Measurements from ENCODE around the gene ADGRG4.
A peak's percentile ranks its signal among the peaks of the same experiment; 100 is the strongest.
"Not testable (repeated sequence)": the region's sequence is repeated elsewhere in the genome, so short reads cannot be mapped to it uniquely, and the experiment has no call there.

ADGRG4 gene

DNA sequence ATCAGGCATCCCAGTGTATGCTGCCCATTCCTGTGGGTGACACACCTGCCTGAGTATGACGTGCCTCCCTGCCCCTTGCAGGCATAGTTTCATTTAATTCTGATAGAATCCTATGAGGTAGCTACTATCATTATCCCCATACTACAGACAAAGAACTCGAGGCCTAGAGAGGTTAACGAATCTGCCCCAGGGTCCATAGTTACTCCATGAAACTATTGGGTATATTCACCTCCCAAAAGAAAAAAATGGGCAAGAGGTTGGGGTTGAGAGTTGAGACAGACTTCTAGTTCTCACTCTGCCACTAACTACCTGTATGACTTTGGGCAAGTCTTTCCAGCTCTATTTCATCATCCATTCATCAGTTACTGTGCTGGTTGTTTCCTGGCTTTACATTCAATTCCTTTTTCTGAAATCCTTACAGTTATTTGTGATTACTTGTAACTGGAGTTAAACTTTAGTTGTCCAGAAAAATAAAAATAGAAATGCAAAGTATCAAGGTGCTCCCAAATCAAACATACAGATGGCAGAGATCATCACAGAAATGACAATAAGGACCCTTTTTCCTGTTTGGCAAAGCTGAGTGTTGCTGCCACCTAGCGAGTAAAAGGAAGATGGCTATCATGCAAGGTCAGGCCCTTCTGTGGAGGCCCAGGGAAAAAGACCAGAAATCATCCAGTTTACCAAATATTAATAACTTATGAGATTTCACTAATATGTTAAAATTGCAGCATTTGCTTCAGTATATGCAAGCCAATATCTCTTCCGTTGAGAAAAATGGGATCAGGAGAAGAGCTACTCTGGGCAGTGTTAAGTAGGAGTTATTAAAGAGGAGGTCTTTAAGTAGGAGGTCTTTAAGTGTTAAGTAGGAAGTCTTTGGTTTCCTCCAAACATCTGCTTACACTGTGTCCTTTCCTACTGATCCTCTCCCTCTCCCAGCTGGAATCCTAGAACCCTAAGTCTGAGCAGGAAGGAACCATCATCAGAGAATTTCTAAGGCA lies 32.4 kb upstream of the ADGRG4 start:
- Mint-ChIP-seq H3K4me3 (no peak overlapping the region), H3K27me3 (ENCODE audit: low read depth) (no peaks in the 10 kb centered on the region), H3K4me1 (no peaks in the 10 kb centered on the region), H3K9me3 (peaks cover 4% of the 10 kb centered on the region), H3K36me3 (ENCODE audit: low read depth) (no peaks in the 10 kb centered on the region), H3K27ac (no peak overlapping the region)
- TF ChIP-seq, protein P1, sequence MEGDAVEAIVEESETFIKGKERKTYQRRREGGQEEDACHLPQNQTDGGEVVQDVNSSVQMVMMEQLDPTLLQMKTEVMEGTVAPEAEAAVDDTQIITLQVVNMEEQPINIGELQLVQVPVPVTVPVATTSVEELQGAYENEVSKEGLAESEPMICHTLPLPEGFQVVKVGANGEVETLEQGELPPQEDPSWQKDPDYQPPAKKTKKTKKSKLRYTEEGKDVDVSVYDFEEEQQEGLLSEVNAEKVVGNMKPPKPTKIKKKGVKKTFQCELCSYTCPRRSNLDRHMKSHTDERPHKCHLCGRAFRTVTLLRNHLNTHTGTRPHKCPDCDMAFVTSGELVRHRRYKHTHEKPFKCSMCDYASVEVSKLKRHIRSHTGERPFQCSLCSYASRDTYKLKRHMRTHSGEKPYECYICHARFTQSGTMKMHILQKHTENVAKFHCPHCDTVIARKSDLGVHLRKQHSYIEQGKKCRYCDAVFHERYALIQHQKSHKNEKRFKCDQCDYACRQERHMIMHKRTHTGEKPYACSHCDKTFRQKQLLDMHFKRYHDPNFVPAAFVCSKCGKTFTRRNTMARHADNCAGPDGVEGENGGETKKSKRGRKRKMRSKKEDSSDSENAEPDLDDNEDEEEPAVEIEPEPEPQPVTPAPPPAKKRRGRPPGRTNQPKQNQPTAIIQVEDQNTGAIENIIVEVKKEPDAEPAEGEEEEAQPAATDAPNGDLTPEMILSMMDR (IDR thresholded peaks at IDR 0.05; ENCODE audit: unreplicated experiment in 3 of 3), result peak; percentile 62 to 73 (median 70)

DNA sequence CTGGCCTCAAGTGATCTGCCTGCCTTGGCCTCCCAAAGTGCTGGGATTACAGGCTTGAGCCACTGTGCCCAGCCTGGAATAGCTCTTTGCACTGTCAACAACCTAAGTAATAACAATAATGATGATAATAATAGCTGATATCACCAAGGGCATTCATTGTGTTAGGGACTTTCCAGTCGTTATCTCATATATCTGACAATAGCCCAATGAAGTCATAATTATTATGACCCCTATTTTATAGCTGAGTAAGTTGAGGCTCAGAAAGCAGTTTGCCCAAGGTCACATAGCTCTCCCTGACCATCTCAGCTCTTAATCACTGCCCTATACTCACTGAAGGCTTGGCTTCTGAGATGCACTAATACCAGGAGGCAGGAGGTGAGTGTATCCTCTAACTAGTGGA lies 30.8 kb upstream of the ADGRG4 start:
- Mint-ChIP-seq H3K27me3 (ENCODE audit: low read depth) (no peaks in the 10 kb centered on the region), H3K4me3 (no peak overlapping the region), H3K9me3 (peaks cover 4% of the 10 kb centered on the region), H3K27ac (no peak overlapping the region), H3K36me3 (ENCODE audit: low read depth) (no peaks in the 10 kb centered on the region), H3K4me1 (no peaks in the 10 kb centered on the region)
- TF ChIP-seq, protein P1 (IDR thresholded peaks at IDR 0.05; ENCODE audit: unreplicated experiment in 3 of 3), result no peak

GRCh38 chrX:136271300-136271699 lies 29.5 kb upstream of the ADGRG4 start:
- H3K36me3 Mint-ChIP-seq (ENCODE audit: low read depth), result no peaks in the 10 kb centered on the region
- H3K4me1 Mint-ChIP-seq, result no peaks in the 10 kb centered on the region
- TF ChIP-seq, protein P1 (IDR thresholded peaks at IDR 0.05; ENCODE audit: unreplicated experiment in 3 of 3), result no peak
- peaks cover 2% of the 10 kb centered on the region for H3K9me3 Mint-ChIP-seq
- no peak overlapping the region for H3K27ac Mint-ChIP-seq
- H3K27me3 Mint-ChIP-seq (ENCODE audit: low read depth), result no peaks in the 10 kb centered on the region
- H3K4me3 Mint-ChIP-seq, result no peak overlapping the region

DNA sequence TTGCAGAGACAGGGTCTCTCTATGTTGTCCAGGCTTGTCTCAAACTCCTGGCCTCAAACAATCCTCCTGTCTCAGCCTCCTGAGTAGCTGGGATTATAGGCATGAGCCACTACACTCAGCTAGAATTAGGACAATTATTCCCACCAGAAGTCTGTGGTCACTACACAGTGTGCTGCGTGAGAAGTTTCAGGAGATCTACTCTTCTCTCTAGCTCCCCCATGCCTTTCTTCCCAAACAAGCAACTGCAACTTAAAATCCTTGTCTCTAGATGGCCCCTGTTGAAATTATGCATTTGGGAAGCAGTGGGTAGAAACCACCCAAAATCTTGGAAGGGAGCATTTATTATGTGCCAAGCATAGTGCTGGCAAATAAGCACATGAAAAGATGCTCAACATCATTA lies 28.4 kb upstream of the ADGRG4 start:
- no peaks in the 10 kb centered on the region for H3K36me3 Mint-ChIP-seq (ENCODE audit: low read depth)
- TF ChIP-seq, protein P1 (IDR thresholded peaks at IDR 0.05; ENCODE audit: unreplicated experiment in 3 of 3), result no peak
- H3K4me1 Mint-ChIP-seq, result no peaks in the 10 kb centered on the region
- H3K4me3 Mint-ChIP-seq, result no peak overlapping the region
- H3K27me3 Mint-ChIP-seq (ENCODE audit: low read depth), result no peaks in the 10 kb centered on the region
- H3K27ac Mint-ChIP-seq, result no peak overlapping the region
- peaks cover 2% of the 10 kb centered on the region for H3K9me3 Mint-ChIP-seq

GRCh38 chrX:136273986-136274385 lies 26.8 kb upstream of the ADGRG4 start:
- Mint-ChIP-seq H3K4me3 (no peak overlapping the region), H3K36me3 (ENCODE audit: low read depth) (no peaks in the 10 kb centered on the region), H3K9me3 (peaks cover 3% of the 10 kb centered on the region), H3K27me3 (ENCODE audit: low read depth) (no peaks in the 10 kb centered on the region), H3K4me1 (no peaks in the 10 kb centered on the region), H3K27ac (no peak overlapping the region)
- TF ChIP-seq, protein P1 (IDR thresholded peaks at IDR 0.05; ENCODE audit: unreplicated experiment in 3 of 3), result no peak

DNA sequence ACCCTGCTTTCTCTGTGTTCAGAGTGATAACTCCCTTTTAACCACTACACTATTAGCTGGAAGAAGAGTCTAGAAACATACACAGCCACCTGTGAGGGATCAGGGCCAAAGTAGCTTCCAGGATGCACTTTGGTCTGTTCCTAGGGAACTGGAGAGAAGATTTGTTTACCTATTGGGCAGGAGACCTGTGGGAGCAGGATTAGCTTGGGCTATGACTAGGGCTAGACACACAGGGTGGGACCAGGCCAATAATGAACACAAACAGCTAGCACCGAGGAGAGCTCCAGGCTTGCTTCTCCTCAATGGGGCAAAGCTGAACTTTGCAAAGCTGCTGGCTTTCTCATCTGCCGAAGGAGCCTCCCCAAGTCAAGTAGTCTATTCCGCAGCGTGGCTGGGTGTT lies 25.2 kb upstream of the ADGRG4 start:
- no peak overlapping the region for H3K4me3 Mint-ChIP-seq
- no peaks in the 10 kb centered on the region for H3K4me1 Mint-ChIP-seq
- no peaks in the 10 kb centered on the region for H3K27me3 Mint-ChIP-seq (ENCODE audit: low read depth)
- no peaks in the 10 kb centered on the region for H3K36me3 Mint-ChIP-seq (ENCODE audit: low read depth)
- TF ChIP-seq, protein P1 (IDR thresholded peaks at IDR 0.05; ENCODE audit: unreplicated experiment in 3 of 3), result no peak
- H3K27ac Mint-ChIP-seq, result no peak overlapping the region
- H3K9me3 Mint-ChIP-seq, result peaks cover 3% of the 10 kb centered on the region

DNA sequence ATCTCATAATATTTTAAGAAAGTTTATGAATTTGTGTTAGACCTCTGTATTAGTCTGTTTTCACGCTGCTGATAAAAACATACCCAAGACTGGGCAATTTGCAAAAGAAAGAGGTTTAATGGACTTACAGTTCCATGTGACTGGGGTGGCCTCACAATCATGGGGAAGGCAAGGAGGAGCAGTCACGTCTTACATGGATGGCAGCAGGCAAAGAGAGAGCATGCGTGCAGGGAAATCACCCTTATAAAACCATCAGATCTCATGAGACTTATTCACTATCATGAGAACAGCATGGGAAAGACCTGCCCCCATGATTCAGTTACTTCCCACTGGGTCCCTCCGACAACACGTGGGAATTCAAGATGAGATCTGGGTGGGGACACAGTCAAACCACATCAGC lies 14.4 kb upstream of the ADGRG4 start:
- not testable (repeated sequence) for H3K4me1 Mint-ChIP-seq; H3K36me3 Mint-ChIP-seq (ENCODE audit: low read depth); H3K27me3 Mint-ChIP-seq (ENCODE audit: low read depth); H3K27ac Mint-ChIP-seq; H3K4me3 Mint-ChIP-seq
- H3K9me3 Mint-ChIP-seq, result peaks cover 13% of the 10 kb centered on the region

Data from nephron (organoid).